GM19463 (cell line): ENCODE results near the gene FUT7.

Experiments used
- ATAC-seq: cut with Tn5 transposase; IDR thresholded peaks from one replicate; pipeline ENCODE4 v1.9.1; 2021; ENCODE audit warnings: mild to moderate bottlenecking, moderate library complexity; ENCODE audit not compliant: unreplicated experiment

Gene FUT7

GRCh38 chr9:137031904-137032640, at the start of gene FUT7:
Gene FUT7 (minus strand): TSS chr9:137032088. CDS start chr9:137031991, 97 bp downstream.
- no peak for ATAC-seq

- ATAC-seq, result no peak
Observed at GRCh38 chr9:137080260-137081122, 48.6 kb upstream of the FUT7 start.

- ATAC-seq, result no peak
Observed at GRCh38 chr9:137079401-137079787, 47.5 kb upstream of the FUT7 start.

- no peak for ATAC-seq
Observed at GRCh38 chr9:137078701-137079400, 47.0 kb upstream of the FUT7 start.

- ATAC-seq, result peak; percentile 19
Observed at GRCh38 chr9:137077758-137078693, 46.1 kb upstream of the FUT7 start.

GRCh38 chr9:137077010-137077747, 45.3 kb upstream of the FUT7 start, which contains the start of gene UAP1L1:
Gene UAP1L1 (plus strand): TSS chr9:137077517. CDS start chr9:137077533, 16 bp downstream.
- peak; percentile 50 for ATAC-seq

GRCh38 chr9:137076636-137077009, 44.7 kb upstream of the FUT7 start:
- no peak for ATAC-seq

- ATAC-seq, result no peak
Observed at GRCh38 chr9:137075275-137075775, 43.4 kb upstream of the FUT7 start.

GRCh38 chr9:137074657-137075274, 42.9 kb upstream of the FUT7 start:
- ATAC-seq, result no peak

GRCh38 chr9:137073992-137074399, 42.1 kb upstream of the FUT7 start:
- no peak for ATAC-seq

GRCh38 chr9:137071282-137071681, 39.4 kb upstream of the FUT7 start:
- ATAC-seq, result no peak

- ATAC-seq, result no peak
Observed at GRCh38 chr9:137070906-137071275, 39.0 kb upstream of the FUT7 start.

- peak; percentile 70 for ATAC-seq
Observed at GRCh38 chr9:137070201-137070905, 38.5 kb upstream of the FUT7 start, which contains the start of gene SAPCD2. Gene SAPCD2 (minus strand): TSS chr9:137070557. CDS start chr9:137070460, 97 bp downstream.

GRCh38 chr9:137069508-137070091, 37.7 kb upstream of the FUT7 start:
- ATAC-seq, result no peak

GRCh38 chr9:137068539-137069507, 36.9 kb upstream of the FUT7 start:
- ATAC-seq, result no peak

- no peak for ATAC-seq
Observed at GRCh38 chr9:137067860-137068538, 36.1 kb upstream of the FUT7 start.
